Measurements from ENCODE around the gene NCOA6.
A peak's percentile ranks its signal among the peaks of the same experiment; 100 is the strongest.

NCOA6 gene

DNA sequence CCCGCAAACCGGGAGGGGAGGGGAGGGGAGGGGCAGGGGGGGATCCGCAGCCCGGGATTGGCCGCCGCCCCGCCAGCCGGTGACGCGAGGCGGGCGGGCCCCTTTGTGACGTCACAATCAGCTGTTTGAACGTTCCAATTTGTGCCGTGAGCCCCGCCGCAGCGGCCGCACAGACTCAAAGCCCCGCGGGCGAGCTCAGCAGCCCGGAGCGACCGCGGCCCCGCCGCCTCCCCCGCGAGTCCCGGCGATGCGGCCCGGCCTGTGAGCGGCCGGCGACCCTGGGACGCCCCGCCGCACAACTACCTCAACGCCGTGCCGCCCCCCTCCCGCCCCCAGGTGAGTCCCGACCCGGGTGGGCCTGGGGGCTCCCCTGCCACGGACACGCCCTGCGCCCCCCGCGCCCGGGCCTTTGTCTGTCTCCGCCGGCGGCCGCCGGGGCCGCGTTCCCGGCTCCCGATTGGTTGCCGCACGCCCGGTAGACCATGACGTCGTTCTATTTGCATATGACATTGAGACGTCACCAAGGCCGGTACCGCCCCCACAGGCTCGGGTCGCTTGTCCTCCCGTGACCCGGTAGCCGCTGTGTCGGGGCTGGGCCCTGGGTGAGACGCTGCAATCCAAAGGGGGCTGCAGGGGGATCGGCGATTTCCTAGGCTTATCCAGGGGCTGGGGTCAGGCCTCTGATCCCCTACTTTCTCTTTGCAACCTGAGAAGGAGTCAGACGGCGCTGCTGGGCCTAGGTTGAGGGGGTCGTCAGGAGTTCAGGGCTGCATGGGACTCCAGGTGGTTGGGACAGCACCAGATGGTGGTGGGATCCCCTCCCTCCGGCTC is 121.1 kb downstream of the NCOA6 start, which contains the start of gene TP53INP2:
Gene TP53INP2, plus strand, starts transcription at position 168 of the 831 bp plus-strand sequence. CDS start 4,396 bp downstream, outside the sequence.
- DNase-seq (ENCODE audit: low spot score): peak; percentile 97

DNA sequence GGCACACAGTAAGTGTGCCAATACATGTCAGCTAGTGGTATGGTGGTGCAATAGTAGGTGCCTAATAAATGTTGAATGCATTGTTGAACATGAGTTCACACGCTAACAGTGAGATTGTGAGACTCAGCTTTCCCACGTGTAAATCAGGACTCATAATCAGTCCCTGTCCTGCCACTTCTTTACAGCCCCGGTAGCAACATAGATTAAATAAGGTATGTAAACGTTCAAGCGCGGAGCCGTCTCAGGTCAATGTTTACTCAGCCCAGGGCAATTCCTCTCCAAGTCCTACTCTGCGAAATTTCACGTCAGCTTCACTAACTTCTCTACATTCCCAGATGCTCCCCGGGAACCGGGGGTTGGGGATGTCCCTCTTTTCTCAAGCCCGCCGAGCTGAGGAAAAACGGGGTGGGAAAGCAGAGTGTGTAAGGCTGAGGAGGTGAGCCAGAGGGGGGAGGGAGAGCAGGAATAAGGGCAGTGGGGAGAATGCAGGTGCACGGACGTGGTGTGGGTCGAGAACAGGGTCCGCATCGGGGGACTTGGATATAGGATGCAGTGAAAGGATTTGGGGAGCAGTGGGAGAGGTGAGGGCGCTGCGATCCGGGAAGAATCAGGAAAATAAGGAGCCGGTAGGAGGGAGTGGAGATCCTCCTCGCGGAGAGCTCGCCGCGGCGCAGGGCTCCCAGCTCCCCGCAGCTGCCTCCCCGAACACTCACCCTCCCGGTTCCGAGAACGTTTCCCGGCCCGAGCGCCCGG is 121.9 kb downstream of the NCOA6 start:
- DNase-seq (ENCODE audit: low spot score): peak; percentile 65

DNA sequence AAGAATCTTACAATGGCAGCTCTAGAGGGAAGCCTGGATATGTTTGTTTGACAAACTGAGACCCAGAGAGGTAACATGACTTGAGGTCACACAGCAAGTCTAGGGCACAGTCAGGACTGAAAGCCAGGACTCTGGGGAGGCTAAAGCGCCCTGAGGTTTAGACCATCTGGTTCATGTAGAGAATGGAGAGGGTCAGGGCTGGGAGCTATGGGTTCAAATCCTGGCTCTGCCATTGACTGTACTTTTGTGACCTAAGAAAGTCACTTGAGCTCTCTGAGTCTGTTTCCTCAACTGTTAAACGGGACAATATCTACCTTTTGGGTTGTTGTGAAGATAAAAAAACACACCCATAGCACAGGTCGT is 122.4 kb downstream of the NCOA6 start:
- DNase-seq (ENCODE audit: low spot score): no peak

DNA sequence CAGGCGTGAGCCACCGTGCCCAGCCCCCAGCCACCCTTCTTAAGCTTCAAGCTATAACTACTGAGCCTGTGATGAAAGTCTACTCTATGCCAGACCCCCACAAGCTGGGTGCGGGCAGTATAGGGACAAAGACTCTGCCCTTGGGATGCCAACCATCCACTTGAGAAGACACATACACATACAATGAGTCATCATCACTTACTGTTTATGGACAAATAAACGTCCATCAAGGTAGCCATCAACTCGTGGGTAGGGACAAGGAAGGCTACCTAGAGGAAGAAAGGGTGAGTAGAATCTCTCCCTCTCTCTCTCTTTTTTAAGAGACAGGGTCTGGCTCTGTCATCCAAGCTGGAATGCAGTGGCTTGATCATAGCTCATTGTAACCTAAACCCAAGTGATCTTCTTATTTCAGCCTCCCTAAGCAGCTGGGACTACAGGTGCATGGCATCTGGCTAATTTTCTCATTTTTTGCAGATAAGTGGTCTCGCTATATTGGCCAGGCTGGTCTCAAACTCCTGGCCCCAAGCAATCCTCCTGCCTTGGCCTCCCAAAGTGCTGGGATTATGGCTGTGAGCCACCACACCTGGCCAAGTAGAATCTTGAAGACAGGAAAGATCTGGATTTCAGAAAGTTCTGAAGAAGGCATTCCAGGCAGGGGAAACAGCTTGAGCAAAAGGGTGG is 123.9 kb downstream of the NCOA6 start:
- DNase-seq (ENCODE audit: low spot score): no peak

DNA sequence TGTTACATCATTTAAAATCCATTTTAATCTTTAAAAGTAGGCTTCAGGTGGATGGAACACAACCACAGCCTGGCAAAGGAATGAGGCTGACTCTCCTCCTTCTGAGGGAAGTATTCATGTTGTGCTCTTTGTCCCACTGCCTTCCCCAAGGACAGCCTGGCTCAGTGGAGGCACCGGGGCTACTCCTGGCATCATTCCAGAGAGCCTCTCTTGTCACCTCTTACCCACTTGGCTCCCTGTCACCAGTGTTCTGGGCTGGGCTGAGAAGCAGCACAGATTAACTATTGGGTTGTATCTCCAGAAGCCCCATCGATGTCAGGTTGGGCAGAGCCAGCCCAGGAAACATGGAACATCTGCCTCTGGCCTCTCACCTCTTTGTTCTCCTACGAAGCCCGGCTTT is 132.0 kb downstream of the NCOA6 start:
- no peak for DNase-seq (ENCODE audit: low spot score)

DNA sequence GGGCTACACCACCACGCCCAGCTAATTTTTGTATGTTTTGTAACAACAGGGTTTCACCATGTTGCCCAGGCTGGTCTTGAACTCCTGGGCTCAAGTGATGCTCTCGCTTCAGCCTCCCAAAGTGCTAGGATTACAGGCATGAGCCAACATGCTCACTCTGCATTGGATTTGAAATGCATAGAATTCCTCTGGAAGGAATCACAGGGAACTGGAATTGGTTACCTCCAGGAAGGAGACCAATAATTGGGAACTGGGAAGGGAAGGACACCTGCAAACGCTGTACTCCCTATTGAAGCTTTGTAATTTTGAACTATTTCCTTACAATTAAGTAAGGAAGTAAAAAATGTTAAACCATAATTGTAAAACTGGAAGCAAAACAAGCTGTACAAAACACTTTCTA is 133.6 kb downstream of the NCOA6 start:
- no peak for DNase-seq (ENCODE audit: low spot score)

DNA sequence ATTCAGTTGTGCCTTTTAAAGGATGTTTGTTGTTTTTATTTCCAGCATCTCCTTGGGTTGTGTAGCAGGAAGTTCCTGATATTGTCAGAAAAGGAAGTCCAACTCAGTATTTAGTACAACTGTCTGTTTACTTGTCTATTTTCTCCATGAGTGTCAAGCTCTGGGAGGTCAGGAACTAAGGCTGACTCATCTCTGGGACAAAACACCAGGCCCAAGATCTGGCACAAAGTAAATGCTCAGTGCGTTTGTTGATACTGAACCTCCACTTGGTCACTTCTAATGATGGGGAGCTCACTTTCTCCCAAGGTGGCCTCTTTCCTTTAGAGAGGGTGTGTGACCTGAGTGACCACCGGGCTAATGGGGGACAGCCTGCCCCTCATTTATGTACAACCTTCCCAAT is 136.0 kb downstream of the NCOA6 start:
- DNase-seq (ENCODE audit: low spot score): no peak

DNA sequence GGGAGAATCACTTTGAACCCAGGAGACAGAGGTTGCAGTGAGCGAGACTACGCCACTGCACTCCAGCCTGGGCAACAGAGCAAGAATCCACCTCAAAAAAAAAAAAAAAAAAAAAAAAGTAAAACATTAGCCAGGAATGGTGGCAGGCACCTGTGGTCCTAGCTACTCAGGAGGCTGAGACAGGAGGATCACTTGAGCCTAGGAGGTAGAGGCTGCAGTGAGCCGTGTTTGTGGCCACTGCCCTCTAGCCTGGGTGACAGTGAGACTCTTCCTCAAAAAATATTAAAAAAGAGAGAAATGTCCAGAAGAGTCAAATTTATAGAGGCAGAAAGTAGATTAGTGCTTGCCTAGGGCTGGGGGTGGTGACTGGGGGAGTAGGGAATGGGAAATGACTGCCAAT is 141.8 kb downstream of the NCOA6 start:
- DNase-seq (ENCODE audit: low spot score): no peak

DNA sequence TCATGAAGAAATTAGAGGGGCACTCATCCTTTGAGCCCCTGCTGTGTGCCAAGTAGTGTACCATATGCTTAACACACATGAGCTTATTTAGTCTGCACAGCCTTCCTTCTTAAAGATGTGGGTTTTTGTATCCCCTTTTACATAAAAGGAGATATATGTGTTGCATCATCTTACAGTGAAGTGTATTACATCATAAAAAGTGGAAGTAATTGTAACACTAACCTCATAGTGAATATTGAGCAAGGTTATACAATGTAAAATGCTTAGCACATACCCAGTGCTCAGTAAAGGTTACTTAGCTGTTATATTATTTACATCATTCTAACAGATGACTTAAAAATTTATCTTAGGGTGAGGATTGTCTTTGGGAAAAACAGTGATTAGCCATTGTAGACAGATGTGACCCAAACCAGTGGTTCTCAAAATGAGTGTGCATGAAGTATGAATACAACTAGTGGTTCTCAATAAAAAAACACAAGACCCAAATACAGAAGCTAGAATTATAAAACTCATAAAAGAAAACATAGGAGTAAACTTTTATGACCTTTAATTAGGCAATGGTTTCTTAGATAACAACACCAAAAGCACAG is 144.8 kb downstream of the NCOA6 start:
- DNase-seq (ENCODE audit: low spot score): no peak

DNA sequence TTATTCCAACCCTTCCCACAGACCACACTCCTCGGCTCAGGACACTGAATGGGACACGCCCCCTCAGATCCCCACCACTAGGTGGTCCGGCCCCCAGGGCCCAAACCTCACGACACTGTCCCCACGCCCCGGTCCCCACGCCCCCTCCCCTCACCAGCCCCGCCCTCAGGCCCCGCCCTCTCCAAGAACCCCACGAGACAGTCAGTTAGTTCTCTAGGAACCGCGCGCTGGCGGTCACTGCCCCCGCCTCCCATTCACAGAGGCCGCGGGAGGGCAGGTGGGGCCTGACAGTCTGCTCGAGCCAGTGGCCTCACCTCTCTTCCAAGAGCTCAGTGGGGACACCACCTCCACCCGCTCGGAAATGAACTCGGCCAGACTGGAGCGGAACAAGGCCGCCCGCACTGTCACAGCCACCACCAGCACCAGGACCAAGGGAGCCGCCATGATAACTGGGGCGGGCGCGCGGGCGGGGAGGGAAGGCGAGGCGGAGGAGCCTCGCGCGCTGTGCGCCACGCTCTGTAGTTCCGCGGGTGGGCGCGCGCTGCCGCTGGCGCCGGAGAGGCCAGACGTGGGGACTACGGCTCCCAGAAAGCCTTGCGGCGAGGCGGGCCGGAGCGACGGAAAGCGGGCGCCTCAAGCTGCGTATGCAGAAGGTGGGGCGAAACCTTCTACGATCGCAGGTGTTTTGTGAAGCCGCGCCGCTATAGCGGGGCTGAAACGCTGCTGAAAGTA is 148.6 kb downstream of the NCOA6 start, which contains the start of gene PIGU:
Gene PIGU, minus strand, starts transcription at position 451 of the 732 bp plus-strand sequence. Its CDS starts 7 bp downstream, at position 444.
- DNase-seq (ENCODE audit: low spot score): peak; percentile 96

DNA sequence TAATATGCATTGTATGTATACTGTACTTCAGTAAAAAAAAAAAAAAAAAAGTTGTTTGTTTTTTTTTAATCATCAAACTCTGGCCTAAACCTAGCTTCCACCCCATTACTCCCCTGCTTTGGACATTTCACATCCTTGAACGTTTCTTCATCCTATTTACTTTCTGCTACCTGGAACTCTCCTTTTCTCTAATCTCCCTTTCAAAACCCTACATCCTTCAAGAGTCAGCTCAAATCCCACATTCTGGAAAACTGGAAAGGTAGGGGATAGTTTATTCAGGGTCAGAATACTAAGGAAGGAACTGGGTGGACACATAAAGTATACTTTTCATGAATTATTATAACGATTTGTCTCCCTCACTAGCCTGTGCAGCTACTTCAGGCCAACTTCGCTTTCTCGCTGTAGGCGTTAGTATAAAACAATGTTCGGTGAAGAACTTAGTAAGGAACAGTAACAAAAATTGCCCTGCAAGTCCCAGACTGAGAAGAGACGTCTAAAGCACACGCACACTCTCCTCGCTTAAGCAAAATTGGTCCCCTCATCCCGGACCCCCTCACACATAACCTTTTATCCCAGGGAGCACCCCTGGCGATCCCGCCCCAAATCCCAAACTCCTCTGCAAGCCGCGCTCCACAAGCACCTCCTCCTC is 149.3 kb downstream of the NCOA6 start:
- DNase-seq (ENCODE audit: low spot score): no peak

DNA sequence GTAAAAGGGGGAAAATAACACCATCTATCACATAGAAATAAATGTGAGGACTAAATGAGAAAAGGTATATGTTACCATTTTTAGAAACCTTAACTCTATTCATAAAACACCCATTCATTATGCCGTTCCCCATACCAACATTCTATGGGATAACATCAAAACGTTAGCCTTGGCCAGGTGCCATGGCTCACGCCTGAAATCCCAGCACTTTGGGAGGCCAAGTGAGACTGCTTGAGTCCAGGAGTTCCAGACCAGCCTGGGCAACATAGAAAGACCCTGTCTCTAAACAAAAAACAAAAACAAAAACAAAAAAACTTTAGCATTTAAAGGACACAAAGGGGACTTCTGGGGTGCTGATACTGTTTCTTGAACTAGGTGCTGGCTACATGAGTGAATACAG is 149.9 kb downstream of the NCOA6 start:
- DNase-seq (ENCODE audit: low spot score): no peak

DNA sequence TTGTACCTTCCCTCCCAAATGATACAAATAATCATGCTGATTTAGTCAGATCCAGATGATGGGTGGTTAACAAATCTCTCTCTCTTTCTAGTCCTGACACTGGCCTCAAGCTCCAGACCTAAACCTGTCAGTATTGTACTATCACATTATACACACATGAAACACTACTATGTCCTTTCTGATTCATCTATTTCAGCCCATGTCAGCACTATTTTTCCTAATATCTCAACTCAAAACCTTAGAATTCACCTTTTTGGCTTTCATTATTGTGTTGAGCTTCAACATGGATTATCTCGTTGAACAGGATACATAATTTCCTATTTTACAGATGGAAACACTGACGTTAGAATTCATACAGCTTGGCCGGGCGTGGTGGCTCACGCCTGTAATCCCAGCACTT is 152.0 kb downstream of the NCOA6 start:
- no peak for DNase-seq (ENCODE audit: low spot score)

DNA sequence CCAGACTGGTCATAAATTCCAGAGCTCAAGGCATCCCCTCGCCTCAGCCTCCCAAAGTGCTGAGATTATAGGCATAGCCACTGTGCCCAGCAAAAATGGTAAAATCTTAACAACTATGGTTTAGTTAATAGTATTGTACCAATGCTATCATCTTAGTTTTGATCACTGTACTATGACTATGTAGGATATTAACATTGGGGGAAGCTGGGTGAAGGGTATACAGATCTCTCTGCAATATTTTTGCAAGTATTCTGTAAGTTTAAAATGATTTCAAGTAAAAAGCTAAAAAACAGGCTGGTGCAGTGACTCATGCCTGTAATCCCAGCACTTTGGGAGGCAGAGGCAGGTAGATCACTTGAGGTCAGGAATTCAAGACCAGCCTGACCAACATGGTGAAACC is 156.4 kb downstream of the NCOA6 start:
- no peak for DNase-seq (ENCODE audit: low spot score)
